ENCODE data around the gene PARL. TPM values are rescaled to one million over a fixed set of nuclear protein-coding genes. Genes with fewer than 3 reads are reported as not detected.

Gene PARL
- total RNA-seq, 1 experiment from 2014 or later = 69.7 TPM

- TF ChIP-seq, protein P1, sequence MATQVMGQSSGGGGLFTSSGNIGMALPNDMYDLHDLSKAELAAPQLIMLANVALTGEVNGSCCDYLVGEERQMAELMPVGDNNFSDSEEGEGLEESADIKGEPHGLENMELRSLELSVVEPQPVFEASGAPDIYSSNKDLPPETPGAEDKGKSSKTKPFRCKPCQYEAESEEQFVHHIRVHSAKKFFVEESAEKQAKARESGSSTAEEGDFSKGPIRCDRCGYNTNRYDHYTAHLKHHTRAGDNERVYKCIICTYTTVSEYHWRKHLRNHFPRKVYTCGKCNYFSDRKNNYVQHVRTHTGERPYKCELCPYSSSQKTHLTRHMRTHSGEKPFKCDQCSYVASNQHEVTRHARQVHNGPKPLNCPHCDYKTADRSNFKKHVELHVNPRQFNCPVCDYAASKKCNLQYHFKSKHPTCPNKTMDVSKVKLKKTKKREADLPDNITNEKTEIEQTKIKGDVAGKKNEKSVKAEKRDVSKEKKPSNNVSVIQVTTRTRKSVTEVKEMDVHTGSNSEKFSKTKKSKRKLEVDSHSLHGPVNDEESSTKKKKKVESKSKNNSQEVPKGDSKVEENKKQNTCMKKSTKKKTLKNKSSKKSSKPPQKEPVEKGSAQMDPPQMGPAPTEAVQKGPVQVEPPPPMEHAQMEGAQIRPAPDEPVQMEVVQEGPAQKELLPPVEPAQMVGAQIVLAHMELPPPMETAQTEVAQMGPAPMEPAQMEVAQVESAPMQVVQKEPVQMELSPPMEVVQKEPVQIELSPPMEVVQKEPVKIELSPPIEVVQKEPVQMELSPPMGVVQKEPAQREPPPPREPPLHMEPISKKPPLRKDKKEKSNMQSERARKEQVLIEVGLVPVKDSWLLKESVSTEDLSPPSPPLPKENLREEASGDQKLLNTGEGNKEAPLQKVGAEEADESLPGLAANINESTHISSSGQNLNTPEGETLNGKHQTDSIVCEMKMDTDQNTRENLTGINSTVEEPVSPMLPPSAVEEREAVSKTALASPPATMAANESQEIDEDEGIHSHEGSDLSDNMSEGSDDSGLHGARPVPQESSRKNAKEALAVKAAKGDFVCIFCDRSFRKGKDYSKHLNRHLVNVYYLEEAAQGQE (IDR thresholded peaks at IDR 0.05; ENCODE audit: low read depth) = no peak
- no peak for TF ChIP-seq CBX3 (IDR thresholded peaks at IDR 0.05; ENCODE audit: low read depth)
- no peak for TF ChIP-seq ZBTB33 (IDR thresholded peaks at IDR 0.05; ENCODE audit: extremely low read depth, insufficient replicate concordance, low read length)
Measured at GRCh38 chr3:183897606-183898005, 12.9 kb upstream of the PARL start (continued).

DNA sequence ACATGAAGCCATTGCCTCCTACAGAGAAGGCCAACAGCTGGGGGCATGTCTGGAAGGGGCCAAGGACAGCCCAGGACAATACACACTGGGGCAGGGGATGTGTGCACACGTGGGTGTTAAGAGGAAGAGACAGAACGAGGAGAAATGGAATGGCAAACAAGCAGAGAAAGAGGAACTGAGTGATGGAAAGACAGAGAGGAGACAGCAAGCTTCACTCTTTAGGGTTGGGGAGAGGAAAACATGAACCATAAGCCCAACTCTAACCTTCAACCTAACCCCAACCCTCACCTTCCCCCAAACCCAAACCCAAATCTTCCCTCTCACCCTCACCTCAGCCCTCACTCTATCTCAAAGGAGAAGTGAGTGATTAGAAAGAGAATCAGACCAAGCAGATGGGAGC, 11.9 kb upstream of the PARL start:
- Histone ChIP-seq H3K4me1 (ENCODE audit: control insufficient read depth in 1 of 2, insufficient read depth in 2 of 2, low read length in 2 of 2) (no peaks in the 10 kb centered on the region), H3K36me3 (ENCODE audit: control insufficient read depth in 1 of 2, insufficient read depth in 2 of 2, low read length in 2 of 2) (no peaks in the 10 kb centered on the region), H4K20me1 (ENCODE audit: insufficient read depth) (no peaks in the 10 kb centered on the region), H3K27me3 (ENCODE audit: insufficient read depth, low read length) (no peaks in the 10 kb centered on the region), H3K4me3 (replicated peaks in 1 of 2; ENCODE audit: low read depth in 1 of 2, low read length in 2 of 2) (no peak overlapping the region), H3K79me2 (ENCODE audit: insufficient read depth, low read length) (no peaks in the 10 kb centered on the region), H3K9me2 (ENCODE audit: insufficient read depth) (no peaks in the 10 kb centered on the region), H3K4me2 (ENCODE audit: low read length) (no peak overlapping the region), H2AFZ (ENCODE audit: low read depth, low read length, poor library complexity, severe bottlenecking) (no peak overlapping the region), H3K27ac (ENCODE audit: low read depth, low read length) (no peak overlapping the region), H3K9ac (ENCODE audit: low read length) (no peak overlapping the region), H3K9me3 (ENCODE audit: control insufficient read depth in 1 of 2, insufficient read depth in 1 of 2, low read depth in 1 of 2, low read length in 2 of 2) (no peaks in the 10 kb centered on the region; a peak in 1 of 4 replicates)
- intact Hi-C loops (cut with micrococcal nuclease) = loop anchor here (5.0 kb wide), 2 partner anchors 236 to 646 kb away; no protein-coding TSS in a partner anchor
- RAD21 ChIA-PET (ENCODE audit: low non-redundant PET in 1 of 2, low total read pairs in 2 of 2, uncharacterized antibody in 2 of 2, unreplicated experiment in 2 of 2) = no interaction called here
- CTCF ChIA-PET = interaction anchor here (0.8 to 3.3 kb wide), 7 partner anchors 12 to 393 kb away, joined by 3 to 21 read pairs (median 8); partner anchors contain the start of genes EIF2B5 and PARL
- TF ChIP-seq SRF (IDR thresholded peaks at IDR 0.05; ENCODE audit: low read depth) (no peak), FOSL1 (IDR thresholded peaks at IDR 0.05; ENCODE audit: low read depth) (no peak), ZNF274 (IDR thresholded peaks at IDR 0.05; ENCODE audit: low read depth, low read length) (no peak), CEBPB (IDR thresholded peaks at IDR 0.05; ENCODE audit: low read depth) (no peak)
- TF ChIP-seq, protein P2, sequence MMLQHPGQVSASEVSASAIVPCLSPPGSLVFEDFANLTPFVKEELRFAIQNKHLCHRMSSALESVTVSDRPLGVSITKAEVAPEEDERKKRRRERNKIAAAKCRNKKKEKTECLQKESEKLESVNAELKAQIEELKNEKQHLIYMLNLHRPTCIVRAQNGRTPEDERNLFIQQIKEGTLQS (IDR thresholded peaks at IDR 0.05) = no peak
- ATAC-seq (no peak), DNase-seq (ENCODE audit: low read depth, low spot score) (no peak)
- POLR2A ChIA-PET = no interaction called here
- no TSS peak for BruUV-seq (replicated peaks)

Data from HCT116 (cell line).